AML-193 (cell line): ENCODE data around the gene ECM1.

Experiments
- DNase-seq, 2 experiments: peaks; one replicate each; lab custom pipeline; 2025; lab: John Stamatoyannopoulos, UW

Gene ECM1

DNA sequence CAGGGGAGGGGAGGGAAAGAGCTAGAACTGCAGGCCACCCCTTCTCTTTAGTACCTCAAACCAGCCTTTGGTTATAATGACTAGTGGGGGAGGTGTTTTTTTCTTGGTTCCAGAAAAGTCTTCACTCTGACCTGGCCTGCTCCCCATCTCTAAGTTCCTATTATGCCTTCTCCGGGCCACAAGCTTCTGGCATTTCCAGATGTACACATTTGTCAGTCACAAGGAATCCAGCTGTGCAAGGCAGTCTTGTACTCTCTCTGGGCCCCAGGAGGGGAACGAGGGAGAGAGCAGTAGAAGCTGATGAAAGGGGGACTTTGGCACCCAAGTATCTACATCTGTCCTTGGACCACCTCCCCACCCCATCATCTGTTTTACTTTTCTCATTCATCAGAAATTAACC lies 4.9 kb downstream of the ECM1 start:
- no peak for DNase-seq

DNA sequence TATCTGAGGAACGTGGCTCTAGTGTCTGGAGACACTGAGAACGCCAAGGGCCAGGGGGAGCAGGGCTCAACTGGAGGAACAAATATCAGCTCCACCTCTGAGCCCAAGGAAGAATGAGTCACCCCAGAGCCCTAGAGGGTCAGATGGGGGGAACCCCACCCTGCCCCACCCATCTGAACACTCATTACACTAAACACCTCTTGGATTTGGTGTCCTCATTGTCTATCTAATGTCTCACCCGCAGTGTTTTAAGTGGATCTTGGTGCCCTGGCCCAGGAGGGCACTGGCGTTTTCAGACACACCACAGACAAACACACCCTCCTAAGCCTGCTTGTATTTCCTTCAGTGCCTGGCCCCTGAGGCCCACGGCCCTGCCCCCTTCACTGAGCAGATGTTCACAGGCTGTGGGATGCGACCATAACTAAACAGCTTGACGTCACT lies 5.5 kb downstream of the ECM1 start:
- no peak for DNase-seq

DNA sequence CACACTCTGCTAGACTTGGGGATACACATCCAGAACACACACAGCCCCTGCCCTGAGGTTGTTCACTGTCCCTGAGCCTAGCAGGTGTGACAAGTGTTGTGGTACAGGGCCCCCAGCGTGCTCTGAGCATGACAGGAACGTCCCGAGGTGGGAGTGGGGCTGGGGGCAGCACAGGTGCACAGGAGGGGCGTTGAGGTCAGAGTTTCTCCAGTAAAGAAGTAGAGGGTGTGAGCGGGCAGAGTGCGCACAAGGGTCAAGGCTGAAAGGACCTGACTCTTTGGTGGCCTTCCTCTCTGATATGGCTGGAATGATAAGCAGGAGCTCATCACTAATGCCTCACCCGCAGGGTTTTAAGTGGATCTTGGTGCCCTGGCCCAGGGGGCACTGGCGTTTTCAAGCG lies 6.4 kb downstream of the ECM1 start:
- DNase-seq = no peak

DNA sequence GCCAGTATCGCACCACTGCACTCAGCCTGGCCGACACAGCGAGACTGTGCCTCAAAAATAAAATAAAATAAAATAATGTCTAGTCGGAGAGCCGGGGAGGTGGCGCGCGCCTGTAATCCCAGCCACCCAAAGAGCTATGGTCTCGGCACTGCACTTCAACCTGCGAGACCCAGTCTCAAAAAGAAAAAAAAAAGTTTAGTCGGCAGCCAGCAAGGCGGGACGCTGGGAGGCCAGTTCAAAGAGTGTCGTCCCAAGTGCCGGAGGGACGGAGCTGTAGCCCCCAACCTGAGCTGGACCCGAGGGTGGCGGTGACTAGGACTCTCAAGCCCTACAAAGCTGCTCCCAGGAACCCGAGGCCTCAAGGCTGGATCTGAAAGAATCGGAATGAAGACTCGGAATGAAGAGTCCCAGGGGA lies 7.0 kb downstream of the ECM1 start:
- DNase-seq = no peak

DNA sequence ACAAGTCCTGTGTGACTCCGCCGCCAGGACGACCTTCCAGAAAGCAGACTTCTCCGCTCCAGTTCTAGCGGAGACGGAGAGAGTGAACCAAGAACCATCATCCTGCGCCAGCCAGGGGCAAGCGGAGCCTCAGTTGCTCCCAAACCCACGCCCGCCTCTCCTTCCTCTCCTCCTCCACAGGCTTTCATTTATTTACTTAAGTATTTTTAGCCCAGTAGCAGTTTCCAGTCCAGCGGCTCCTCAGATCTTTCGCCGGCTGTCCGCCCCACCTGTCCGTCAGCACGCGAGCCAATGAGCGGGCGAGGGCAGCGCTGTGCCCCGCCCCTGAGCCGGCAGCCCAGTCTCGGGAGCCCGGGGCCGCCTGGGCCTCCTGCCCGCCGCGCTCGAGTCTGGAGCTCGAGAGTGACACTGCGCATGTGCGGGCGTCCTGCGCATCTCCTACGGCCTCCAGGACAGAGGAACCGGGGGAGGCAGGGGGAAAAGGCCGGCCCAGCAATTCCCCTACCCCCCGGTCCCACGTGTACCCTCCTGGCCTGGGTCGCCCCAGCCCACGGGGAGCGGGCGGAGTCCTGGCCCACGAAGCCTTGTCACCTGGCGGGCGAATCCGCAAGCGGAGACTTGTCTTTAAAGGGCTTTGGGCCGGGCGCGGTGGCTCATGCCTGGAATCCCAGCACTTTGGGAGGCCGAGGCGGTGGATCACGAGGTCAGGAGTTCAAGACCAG lies 7.6 kb downstream of the ECM1 start, which contains the start of gene FALEC:
TSS of gene FALEC (plus strand) at position 425 of the 722 bp plus-strand sequence.
- peak; percentile 89 to 91 for DNase-seq

DNA sequence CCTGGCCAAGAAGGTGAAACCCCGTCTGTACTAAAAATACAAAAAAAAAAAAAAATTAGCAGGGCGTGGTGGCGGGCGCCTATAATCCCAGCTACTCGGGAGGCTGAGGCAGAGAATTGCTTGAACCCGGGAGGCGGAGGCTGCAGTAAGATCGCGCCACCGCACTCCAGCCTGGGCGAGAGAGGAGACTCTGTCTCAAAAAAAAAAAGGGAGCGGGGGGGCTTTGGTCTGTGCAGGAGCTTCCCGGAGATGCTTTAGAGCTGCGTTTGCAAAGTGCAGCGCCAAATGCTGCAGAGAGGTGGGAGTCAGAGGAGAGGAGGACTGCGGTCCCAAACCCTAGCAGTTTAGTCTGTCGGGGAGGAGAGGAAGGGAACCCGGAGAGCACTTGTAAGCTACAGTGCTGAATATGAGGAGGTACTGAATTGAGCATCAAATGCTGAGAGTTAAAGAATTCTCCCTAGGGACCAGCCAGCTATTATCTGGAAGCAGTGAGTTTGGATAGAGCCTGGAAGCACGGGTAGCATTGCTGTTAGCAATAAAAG lies 8.2 kb downstream of the ECM1 start:
- DNase-seq = peak; percentile 11 to 23

DNA sequence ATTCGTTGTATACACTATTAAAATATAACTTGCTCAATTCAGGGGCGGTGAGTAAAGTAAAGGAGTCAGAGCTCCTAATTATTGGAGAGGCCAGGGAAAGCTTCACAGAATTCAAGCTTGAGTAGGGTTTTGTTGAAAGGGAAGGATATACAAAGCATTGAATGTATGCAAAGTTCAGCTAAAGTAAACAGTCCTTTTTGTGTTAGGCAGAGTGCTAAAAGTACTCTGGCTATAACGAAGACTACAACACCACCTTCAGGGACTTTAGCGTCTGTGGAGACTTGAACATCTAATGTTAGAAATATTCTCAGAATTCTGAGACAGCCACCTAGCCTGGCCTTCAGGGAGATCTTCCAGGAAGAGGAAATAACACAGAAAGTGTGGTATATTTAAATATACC lies 8.7 kb downstream of the ECM1 start:
- peak in 1 of 2 experiments; percentile 49 for DNase-seq

DNA sequence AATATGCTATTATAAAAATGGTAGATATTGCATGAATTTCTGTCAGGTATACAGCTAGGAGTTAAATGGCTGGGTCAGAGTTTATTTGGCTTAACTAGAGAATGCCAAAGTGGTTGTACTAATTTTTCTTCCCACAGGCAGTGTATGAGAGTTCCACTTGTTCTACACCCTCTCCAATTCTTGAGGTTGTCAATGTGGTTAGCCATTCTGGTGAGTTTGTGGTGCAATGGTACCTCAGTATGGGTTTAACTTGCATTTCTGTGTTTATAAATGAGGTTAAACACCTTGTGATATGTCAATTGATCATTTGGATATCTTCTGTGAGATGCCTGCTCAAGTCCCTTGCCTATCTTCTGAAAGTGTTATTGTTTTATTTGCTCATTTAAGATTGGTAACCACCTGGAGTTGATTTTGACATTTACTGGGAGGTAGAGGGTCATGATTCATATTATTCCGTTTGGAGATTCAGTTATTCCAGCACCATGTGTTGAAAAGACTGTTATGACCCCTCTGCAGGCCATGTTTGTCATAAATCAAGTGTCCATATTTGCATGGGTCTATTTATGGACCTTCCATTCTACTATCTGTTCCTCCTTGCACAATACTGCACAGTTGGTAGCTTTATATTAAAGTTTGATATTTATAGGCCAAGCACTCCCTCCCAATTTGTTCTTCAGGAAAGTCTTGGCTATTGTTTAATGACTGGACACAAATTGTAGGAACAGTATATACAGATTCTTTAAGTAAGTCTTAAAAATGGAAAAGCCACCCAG lies 13.5 kb downstream of the ECM1 start:
- DNase-seq = no peak

DNA sequence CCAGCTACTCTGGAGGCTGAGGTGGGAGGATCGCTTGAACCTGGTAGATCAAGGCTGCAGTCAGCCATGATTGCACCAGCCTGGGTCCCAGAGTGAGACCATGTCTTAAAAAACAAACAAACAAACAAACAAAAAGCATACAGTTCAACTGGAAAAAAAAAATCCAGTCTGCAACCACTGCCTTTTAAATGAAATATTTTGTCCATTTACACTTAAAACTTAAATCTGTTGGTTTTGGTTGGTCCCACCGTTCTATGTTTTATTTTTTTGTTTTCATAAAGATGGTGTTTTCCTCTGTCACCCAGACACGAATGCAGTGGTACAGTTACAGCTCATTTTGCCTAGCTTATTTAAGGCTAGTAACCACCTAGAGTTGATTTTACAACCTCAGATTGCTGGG lies 17.4 kb downstream of the ECM1 start:
- DNase-seq = no peak

DNA sequence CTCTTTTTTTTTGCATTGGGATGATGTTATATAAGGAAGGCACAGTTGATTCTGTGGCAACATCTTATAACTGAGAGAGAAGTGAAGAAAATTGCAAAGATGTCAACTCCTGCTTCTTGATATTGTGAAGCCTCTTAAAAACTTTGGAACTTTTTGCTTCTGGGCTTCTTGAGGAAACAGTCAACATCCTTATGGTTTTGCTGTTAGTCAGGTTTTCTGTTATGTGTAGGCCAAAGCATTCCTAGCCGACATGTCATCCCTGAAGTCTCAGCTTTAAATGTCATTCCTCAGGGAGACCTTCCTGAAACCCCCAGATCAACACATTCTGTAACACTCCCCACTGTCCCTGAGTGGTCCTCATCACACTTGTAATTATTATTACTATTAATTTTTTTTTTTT lies 20.3 kb downstream of the ECM1 start:
- no peak for DNase-seq

DNA sequence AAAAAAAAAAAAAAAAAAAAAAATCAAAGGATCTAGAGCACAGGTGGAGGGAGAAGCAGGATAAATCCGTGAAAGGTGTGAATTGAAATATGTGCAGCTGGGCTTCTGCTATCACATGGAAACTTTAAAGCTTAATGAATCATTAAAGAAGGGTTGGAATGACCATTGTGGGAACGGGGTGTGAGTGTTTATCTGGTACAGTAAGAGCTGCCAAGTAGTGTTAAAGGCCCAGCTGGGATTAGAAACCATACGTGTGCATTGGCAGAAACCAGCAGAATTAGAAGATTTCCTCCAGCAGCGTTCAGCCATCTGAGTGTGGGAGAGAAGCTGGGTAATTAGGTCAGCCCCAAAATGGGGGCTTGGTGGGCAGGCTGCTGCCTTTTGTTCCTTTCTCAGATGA lies 21.1 kb downstream of the ECM1 start:
- no peak for DNase-seq

DNA sequence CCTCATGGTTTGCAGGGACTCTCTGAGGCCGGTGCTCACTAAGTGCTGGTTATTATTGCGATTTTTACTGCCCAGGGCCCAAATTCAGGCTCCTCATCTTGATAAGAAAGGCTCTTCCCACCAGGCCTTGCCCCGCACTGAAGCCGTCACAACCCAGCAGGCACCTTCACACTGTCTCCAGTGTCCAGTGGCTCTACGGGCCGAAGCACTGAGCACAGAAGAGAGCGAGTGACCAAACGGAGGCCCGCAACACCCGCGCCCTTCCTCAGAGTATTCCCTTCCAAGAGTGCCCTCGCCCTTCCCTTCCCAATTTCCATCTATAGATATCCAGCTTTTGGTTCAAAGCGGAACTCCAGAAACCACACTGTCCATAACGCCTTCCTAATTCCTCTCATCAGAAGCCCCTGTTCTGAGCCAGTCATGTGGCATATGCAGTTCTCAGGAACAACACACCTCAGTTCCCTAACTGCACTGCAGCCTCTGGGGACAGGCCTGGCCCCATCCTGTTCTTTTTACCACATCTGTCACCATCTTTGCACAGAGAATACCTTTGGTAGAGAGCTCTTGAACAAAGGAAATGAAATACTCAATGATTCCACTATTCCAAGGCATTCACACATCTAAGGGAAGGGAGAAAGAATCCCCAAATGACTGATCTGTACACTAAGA lies 22.7 kb downstream of the ECM1 start:
- DNase-seq = no peak

DNA sequence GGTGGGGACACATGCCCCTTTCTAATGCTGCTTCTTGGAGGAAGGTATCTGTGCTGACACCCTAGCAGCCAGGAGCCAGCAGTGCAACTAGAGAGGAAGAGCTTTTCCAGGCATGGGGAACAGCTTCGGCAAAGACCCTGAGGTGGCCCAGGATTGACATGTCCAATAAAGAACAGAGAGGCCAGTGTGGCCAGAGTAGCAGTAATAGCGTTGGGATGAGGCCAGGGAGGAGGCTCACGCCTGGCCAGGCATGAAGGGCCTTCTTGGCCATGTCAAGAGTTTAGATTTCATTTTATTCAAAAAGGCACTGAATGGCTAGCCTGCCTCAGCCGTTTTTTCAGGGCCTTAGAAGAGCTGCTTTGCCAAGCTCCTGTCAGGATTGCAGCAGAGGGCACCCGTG lies 25.0 kb downstream of the ECM1 start:
- no peak for DNase-seq

DNA sequence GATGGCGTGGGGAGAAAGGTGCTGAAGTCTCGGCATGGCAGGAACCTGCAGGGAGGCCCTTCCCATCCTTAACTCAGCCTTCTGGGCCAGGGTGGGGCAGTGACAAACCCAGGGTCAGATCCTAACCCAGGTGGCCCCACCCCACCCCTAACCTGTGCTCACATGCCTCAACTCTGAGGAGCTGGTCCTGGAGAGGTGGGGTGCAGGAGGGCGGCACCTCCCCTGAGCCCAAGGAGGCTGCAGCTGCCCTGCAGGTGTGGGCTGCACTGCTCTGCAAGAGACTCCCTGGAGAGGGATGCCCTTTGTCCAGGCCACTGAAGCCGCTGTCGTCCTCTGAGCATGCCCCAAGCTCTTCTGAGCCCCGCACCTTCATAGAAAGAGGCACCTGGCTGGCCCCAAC lies 26.1 kb downstream of the ECM1 start:
- no peak for DNase-seq

DNA sequence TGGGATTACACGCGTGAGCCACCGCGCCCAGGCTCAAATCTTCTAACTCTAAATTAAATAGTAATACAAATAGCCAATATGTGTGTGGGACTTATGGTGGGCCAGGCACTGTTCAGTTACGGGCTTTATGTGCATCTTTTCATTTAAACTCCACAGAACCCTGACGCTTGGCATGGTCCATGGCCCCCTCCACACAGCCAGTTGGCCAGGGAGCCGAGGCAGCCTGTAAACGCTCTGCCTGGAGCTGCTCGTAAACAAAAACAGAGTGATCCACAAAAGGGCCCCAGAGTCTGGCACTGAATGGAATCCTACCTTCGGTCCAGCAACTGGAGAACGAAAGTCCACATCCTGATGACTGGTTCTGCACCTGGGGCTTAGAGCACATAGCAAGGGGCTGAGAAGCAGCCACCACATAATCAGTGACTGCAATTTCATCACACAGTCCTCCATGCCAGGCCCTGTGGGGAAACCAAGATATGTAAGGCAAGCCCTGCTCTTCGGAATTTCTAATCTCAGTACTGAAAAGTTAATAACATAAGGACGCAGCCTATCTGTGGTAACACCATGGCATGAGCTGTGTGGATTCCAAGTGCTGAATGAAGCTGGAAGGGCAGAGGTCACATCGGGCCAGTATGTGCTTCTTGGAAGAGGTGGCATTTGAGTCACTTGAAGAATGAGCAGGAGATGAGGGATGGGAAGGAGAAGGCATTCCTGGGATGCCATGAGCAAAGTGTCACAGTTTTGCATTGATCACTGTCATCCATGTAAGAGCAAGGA lies 27.8 kb downstream of the ECM1 start:
- DNase-seq = no peak

DNA sequence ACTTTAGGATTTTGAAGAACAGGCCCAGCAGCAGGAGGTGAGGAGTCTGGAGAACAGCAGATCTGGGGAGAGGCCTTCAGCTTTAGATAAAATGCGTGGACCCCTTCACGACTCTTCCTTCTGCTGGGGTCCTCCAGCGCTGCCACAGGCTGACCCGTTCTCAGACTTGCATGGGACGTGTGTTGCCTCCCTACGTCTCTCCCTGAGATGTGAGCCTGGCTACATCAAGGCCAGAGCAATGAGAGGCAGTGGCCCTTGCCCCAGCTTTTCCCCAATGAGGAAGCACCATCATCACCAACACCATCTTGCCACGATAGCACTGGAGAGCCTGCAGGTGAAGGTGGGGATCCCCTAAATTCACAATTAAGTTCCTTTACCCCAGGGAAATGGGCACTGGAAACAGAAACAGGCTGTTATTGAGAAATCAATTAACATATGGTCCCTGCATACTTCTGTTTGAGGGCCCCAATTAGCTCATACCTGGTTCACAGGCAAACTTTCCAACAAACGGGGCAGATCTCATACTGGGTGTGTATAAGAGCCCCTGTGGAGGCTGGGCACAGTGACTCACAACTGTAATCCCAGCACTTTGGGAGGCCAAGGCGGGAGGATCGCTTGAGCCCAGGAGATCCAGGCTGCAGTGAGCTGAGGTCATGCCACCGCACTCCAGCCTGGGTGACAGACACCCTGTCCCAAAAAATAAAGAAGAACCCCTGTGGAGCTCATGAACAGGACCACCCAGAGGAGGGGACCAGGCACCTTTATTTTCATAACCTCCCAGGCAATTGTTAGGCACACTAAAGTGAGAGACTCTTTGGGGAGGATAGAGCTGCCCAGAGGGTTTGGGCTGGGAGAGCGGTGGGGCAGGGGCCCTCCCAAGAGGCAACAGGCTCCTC lies 29.2 kb downstream of the ECM1 start:
- no peak for DNase-seq

DNA sequence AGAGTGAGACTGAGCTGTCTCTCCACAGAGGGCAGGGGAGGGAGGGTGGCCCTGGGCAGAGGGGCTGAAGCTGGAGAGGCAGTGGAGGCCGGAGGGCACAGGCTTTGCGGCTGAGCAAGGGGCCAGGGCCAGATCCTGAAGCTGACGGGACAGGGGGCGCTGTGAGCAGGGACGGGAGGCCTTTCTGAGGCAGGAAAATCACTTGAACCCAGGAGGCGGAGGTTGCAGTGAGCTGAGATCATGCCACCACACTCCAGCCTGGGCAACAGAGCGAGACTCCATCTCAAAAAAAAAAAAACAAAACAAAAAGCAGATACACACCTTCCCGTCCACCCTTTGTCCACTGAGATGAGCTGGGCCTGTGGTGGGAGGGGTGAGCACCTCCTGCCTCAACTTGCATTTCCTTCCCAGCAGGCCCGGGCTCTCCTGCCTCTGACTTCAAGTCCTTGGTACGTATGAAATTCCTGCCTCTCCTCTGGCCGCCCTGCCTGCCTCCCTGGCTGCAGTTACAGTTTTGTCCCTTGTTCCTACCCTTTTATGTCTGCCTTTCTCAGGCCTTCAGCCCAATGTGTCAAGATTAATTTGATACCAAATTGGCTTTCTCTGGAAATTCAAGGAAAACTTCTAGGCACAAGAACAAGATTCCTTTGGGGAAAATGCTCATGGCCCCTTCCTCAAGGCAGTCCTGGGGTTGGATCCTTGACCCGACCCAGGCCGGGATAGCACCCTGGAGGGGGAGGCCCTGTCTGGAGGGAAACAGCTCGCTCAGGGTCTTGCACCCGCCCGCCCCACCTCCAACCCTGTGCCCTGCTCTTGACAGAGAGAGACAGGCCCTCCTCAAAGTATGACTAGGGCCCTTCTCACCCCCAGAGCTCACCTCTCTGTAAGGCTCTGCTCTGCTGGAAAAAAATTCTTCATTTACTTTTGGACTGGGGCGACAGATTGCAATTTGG lies 30.1 kb downstream of the ECM1 start:
- DNase-seq = no peak

DNA sequence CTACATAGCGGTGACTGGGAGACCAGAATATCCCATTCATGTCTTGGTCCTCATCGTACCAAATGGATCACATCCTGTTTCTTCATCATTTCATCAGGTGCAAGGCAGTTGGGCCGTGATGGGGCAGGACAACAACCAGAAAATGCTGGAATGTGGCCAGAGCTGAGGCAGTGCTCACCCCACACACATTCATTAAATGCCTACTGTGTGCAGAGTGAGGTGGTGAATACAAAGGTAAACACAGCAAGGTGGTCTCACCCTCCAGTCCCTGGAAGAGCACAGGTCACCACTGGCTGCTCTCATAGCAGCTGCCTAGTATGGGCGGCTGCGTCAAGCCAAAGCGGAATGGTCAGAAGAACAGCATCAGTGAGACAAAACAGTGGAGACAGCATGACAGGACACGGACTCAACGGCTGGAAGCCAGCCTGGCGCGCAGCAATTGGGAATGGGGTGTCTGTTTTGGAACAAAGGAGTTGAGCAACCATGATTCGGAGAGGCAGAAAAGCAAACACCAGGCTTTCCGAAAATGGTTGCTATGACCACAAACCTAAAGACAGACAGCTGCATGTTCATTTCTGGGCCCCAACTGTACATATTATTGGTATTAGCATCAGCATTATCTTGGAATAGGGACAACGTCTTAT lies 35.7 kb downstream of the ECM1 start:
- no peak for DNase-seq

DNA sequence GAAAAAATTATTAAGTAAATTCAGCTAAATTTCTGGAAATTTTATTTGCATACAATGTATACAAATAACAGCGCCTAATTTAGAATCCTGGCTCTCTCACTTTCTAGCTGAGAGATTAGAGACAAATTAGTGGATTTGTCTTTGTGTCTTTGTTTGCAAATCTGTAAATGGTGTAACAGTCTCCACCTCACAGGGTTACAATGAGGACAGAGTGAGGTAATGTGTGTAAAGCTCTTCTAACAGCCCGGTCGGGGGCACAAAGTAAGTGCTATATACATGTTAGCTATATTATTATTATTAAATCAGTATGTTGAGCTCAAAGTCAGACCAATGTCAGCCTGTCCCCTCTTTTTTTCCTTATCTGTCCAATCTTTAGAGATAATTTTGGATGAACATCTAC lies 36.3 kb downstream of the ECM1 start:
- no peak for DNase-seq
